GM10266 (cell line): Measurements from ENCODE around the gene SUGCT.

Experiments
- DNase-seq: peaks from one replicate; pipeline ENCODE4 v3.0.0; 2012; ENCODE audit errors: extremely low spot score
- CTCF ChIP-seq: IDR thresholded peaks from 2 replicates; pipeline ENCODE4 v1.5.1; 2012; ENCODE audit warnings: mild to moderate bottlenecking, low read depth; ENCODE audit not compliant: control insufficient read depth, insufficient read depth; ENCODE audit errors: missing control alignments

Gene SUGCT

GRCh38 chr7:40419806-40420205 is 285.0 kb downstream of the SUGCT start:
- no peak for TF ChIP-seq CTCF
- DNase-seq, result no peak

GRCh38 chr7:40421433-40421832 is 286.6 kb downstream of the SUGCT start:
- DNase-seq, result no peak
- TF ChIP-seq CTCF, result no peak

- no peak for DNase-seq
- no peak for TF ChIP-seq CTCF
Measured at GRCh38 chr7:40425696-40426095, 290.9 kb downstream of the SUGCT start.

GRCh38 chr7:40428421-40428820 is 293.6 kb downstream of the SUGCT start:
- no peak for DNase-seq
- no peak for TF ChIP-seq CTCF

- TF ChIP-seq CTCF, result no peak
- DNase-seq, result no peak
Measured at GRCh38 chr7:40429826-40430225, 295.0 kb downstream of the SUGCT start.

GRCh38 chr7:40432046-40432445 is 297.2 kb downstream of the SUGCT start:
- TF ChIP-seq CTCF, result no peak
- DNase-seq, result no peak

- DNase-seq, result no peak
- no peak for TF ChIP-seq CTCF
Measured at GRCh38 chr7:40436710-40437109, 301.9 kb downstream of the SUGCT start.
